ENCODE data around the gene ATXN7. TPM values are rescaled to one million over a fixed set of nuclear protein-coding genes. Genes with fewer than 3 reads are reported as not detected.

The ATXN7 gene
- total and polyA plus RNA-seq, 2 of the 13 experiments (the other 11 are each of a cell fraction or from before 2014, with no cell fraction given): 13.8 to 20.0 TPM

- no peak overlapping the region for H2AFZ ChIP-seq (ENCODE audit: low read length)
- peaks cover 3% of the 10 kb centered on the region for H3K79me2 ChIP-seq (ENCODE audit: insufficient read depth, low read length)
- H3K4me2 ChIP-seq (ENCODE audit: low read depth, low read length): no peak overlapping the region
- no peak for FAIRE-seq
- 100% methylated on average over 3 of the region's 3 CpGs for WGBS (ENCODE audit: low lambda C conversion rate)
- POLR2A ChIA-PET: no interaction called here
- H3K9me3 ChIP-seq (ENCODE audit: low read length): no peaks in the 10 kb centered on the region
- no peaks in the 10 kb centered on the region for H4K20me1 ChIP-seq (ENCODE audit: insufficient read depth, low read length)
- no peak overlapping the region for H3K4me3 ChIP-seq (replicated peaks in 1 of 3; ENCODE audit: insufficient read depth in 1 of 3, low read depth in 2 of 3, low read length in 3 of 3)
- H3K27me3 ChIP-seq (ENCODE audit: control insufficient read depth in 1 of 2, insufficient read depth in 2 of 2, low read length in 2 of 2): no peaks in the 10 kb centered on the region
- H3K36me3 ChIP-seq (replicated peaks in 1 of 2; ENCODE audit: control insufficient read depth in 1 of 2, insufficient read depth in 2 of 2, low read length in 2 of 2): peaks cover 5 to 33% of the 10 kb centered on the region in 2 experiments; a peak in 4 of 5 replicates
- CTCF ChIA-PET (ENCODE audit: low intra/inter-chr PET ratio, low total read pairs): no interaction called here
- intact Hi-C loops (cut with micrococcal nuclease; ENCODE audit: unreplicated experiment): no loop called here
- no peak for ATAC-seq
- DNase-seq (ENCODE audit: low spot score): no peak
- H3K9ac ChIP-seq (ENCODE audit: insufficient read depth, low read depth, low read length): no peak overlapping the region
- in situ Hi-C loops (cut with HindIII; ENCODE audit: extremely low pct_ligation_motif_present, low pct_unique_long_range_greater_than_20kb): no loop called here
- no peak overlapping the region for H3K27ac ChIP-seq (ENCODE audit: extremely low read length, insufficient read depth, low read length)
- H3K4me1 ChIP-seq (ENCODE audit: insufficient read depth, low read length): peaks cover 7% of the 10 kb centered on the region; the same call in 1 of the 2 replicates
- no TSS peak for BruUV-seq (replicated peaks)
- TF ChIP-seq ZBTB2 (CRISPR knock-in tag; IDR thresholded peaks at IDR 0.05; ENCODE audit: low read depth) (no peak), ZIK1 (CRISPR knock-in tag; IDR thresholded peaks at IDR 0.05; ENCODE audit: borderline replicate concordance, low read depth) (no peak), ZNF260 (CRISPR knock-in tag; IDR thresholded peaks at IDR 0.05; ENCODE audit: borderline replicate concordance, low read depth) (no peak), ZNF749 (CRISPR knock-in tag; IDR thresholded peaks at IDR 0.05; ENCODE audit: borderline replicate concordance) (no peak), ZBTB40 (IDR thresholded peaks at IDR 0.05) (no peak), ZBTB40 (CRISPR knock-in tag; IDR thresholded peaks at IDR 0.05) (no peak), ZBTB42 (CRISPR knock-in tag; IDR thresholded peaks at IDR 0.05) (no peak)
- TF ChIP-seq, protein P1, sequence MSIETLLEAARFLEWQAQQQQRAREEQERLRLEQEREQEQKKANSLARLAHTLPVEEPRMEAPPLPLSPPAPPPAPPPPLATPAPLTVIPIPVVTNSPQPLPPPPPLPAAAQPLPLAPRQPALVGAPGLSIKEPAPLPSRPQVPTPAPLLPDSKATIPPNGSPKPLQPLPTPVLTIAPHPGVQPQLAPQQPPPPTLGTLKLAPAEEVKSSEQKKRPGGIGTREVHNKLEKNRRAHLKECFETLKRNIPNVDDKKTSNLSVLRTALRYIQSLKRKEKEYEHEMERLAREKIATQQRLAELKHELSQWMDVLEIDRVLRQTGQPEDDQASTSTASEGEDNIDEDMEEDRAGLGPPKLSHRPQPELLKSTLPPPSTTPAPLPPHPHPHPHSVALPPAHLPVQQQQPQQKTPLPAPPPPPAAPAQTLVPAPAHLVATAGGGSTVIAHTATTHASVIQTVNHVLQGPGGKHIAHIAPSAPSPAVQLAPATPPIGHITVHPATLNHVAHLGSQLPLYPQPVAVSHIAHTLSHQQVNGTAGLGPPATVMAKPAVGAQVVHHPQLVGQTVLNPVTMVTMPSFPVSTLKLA (IDR thresholded peaks at IDR 0.05): no peak
Observed at GRCh38 chr3:63955036-63955650, 91.5 kb downstream of the ATXN7 start.

Data from HepG2 (cell line).